Brain pericyte (primary cell): Measurements from ENCODE around the gene ADD2.
"Not testable (repeated sequence)": the region's sequence is repeated elsewhere in the genome, so short reads cannot be mapped to it uniquely, and the experiment has no call there.

Experiments used
- DNase-seq: peaks from one replicate; pipeline ENCODE4 v3.0.0-alpha.2; 2012; ENCODE audit warnings: low read depth, low spot score

Gene ADD2

GRCh38 chr2:70751881-70752280, 16.1 kb downstream of the ADD2 start:
- DNase-seq: no peak

GRCh38 chr2:70750320-70750719, 17.7 kb downstream of the ADD2 start:
- no peak for DNase-seq

GRCh38 chr2:70748002-70748784, 19.8 kb downstream of the ADD2 start:
- no peak for DNase-seq

GRCh38 chr2:70747284-70747683, 20.7 kb downstream of the ADD2 start:
- DNase-seq: no peak

GRCh38 chr2:70746094-70746974, 21.7 kb downstream of the ADD2 start:
- DNase-seq: no peak

- no peak for DNase-seq
Measured at GRCh38 chr2:70745276-70745825, 22.6 kb downstream of the ADD2 start.

GRCh38 chr2:70744397-70744796, 23.6 kb downstream of the ADD2 start:
- DNase-seq: no peak

GRCh38 chr2:70743677-70744076, 24.3 kb downstream of the ADD2 start:
- no peak for DNase-seq

- DNase-seq: no peak
Measured at GRCh38 chr2:70743068-70743467, 24.9 kb downstream of the ADD2 start.

GRCh38 chr2:70739492-70739891, 28.5 kb downstream of the ADD2 start:
- DNase-seq: not testable (repeated sequence)

GRCh38 chr2:70738159-70738558, 29.8 kb downstream of the ADD2 start:
- no peak for DNase-seq

- no peak for DNase-seq
Measured at GRCh38 chr2:70735071-70735470, 32.9 kb downstream of the ADD2 start.

- no peak for DNase-seq
Measured at GRCh38 chr2:70733646-70734180, 34.3 kb downstream of the ADD2 start.

- DNase-seq: no peak
Measured at GRCh38 chr2:70732766-70733645, 35.0 kb downstream of the ADD2 start.

- no peak for DNase-seq
Measured at GRCh38 chr2:70730730-70731129, 37.3 kb downstream of the ADD2 start.

GRCh38 chr2:70729647-70730046, 38.4 kb downstream of the ADD2 start:
- DNase-seq: no peak

GRCh38 chr2:70728128-70728527, 39.9 kb downstream of the ADD2 start:
- DNase-seq: no peak

- DNase-seq: no peak
Measured at GRCh38 chr2:70726947-70727725, 40.9 kb downstream of the ADD2 start.

- no peak for DNase-seq
Measured at GRCh38 chr2:70725505-70725904, 42.5 kb downstream of the ADD2 start.

GRCh38 chr2:70724366-70724765, 43.6 kb downstream of the ADD2 start:
- DNase-seq: no peak
